ENCODE results near the gene TBL1X. TPM values are rescaled to one million over a fixed set of nuclear protein-coding genes. Genes with fewer than 3 reads are reported as not detected.

Gene TBL1X
- total RNA-seq, 1 donor from 2014 or later: 6.3 TPM

- Histone ChIP-seq H3K9me3 (ENCODE audit: control insufficient read depth in 3 of 3, low read length in 3 of 3) (peaks cover 0 to 3% (median 0%) of the 10 kb centered on the region in 3 donors), H3K27me3 (ENCODE audit: control insufficient read depth in 3 of 3, insufficient read depth in 3 of 3, low read length in 3 of 3) (peaks cover 0 to 2% (median 0%) of the 10 kb centered on the region in 3 donors), H3K36me3 (ENCODE audit: control insufficient read depth in 3 of 3, insufficient read depth in 3 of 3, low read length in 3 of 3) (no peaks in the 10 kb centered on the region), H3K9ac (ENCODE audit: low read depth in 1 of 3, low read length in 3 of 3) (no peak overlapping the region), H3K4me1 (ENCODE audit: control insufficient read depth in 3 of 3, insufficient read depth in 3 of 3, low read length in 3 of 3) (no peaks in the 10 kb centered on the region), H3K4me3 (ENCODE audit: low read length in 3 of 3) (no peak overlapping the region), H3K27ac (ENCODE audit: low read depth, low read length) (no peak overlapping the region)
These were observed 308.1 kb downstream of the TBL1X start for GRCh38 chrX:9772943-9773342.

GRCh38 chrX:9775930-9776329 is 311.1 kb downstream of the TBL1X start:
- no peak overlapping the region for H3K4me3 ChIP-seq (ENCODE audit: low read length in 3 of 3)
- no peak overlapping the region for H3K27ac ChIP-seq (ENCODE audit: low read depth, low read length)
- peaks cover 0 to 3% (median 0%) of the 10 kb centered on the region in 3 donors for H3K9me3 ChIP-seq (ENCODE audit: control insufficient read depth in 3 of 3, low read length in 3 of 3)
- H3K36me3 ChIP-seq (ENCODE audit: control insufficient read depth in 3 of 3, insufficient read depth in 3 of 3, low read length in 3 of 3): no peaks in the 10 kb centered on the region
- no peaks in the 10 kb centered on the region for H3K4me1 ChIP-seq (ENCODE audit: control insufficient read depth in 3 of 3, insufficient read depth in 3 of 3, low read length in 3 of 3)
- H3K27me3 ChIP-seq (ENCODE audit: control insufficient read depth in 3 of 3, insufficient read depth in 3 of 3, low read length in 3 of 3): peaks cover 0 to 2% (median 0%) of the 10 kb centered on the region in 3 donors
- no peak overlapping the region for H3K9ac ChIP-seq (ENCODE audit: low read depth in 1 of 3, low read length in 3 of 3)

- Histone ChIP-seq H3K27ac (ENCODE audit: low read depth, low read length) (no peak overlapping the region), H3K4me3 (ENCODE audit: low read length in 3 of 3) (no peak overlapping the region), H3K4me1 (ENCODE audit: control insufficient read depth in 3 of 3, insufficient read depth in 3 of 3, low read length in 3 of 3) (peaks cover 0 to under 1% (median 0%) of the 10 kb centered on the region in 3 donors), H3K9ac (ENCODE audit: low read depth in 1 of 3, low read length in 3 of 3) (no peak overlapping the region), H3K27me3 (ENCODE audit: control insufficient read depth in 3 of 3, insufficient read depth in 3 of 3, low read length in 3 of 3) (peaks cover 0 to 2% (median 0%) of the 10 kb centered on the region in 3 donors), H3K9me3 (ENCODE audit: control insufficient read depth in 3 of 3, low read length in 3 of 3) (no peaks in the 10 kb centered on the region), H3K36me3 (ENCODE audit: control insufficient read depth in 3 of 3, insufficient read depth in 3 of 3, low read length in 3 of 3) (no peaks in the 10 kb centered on the region)
These were observed 317.1 kb downstream of the TBL1X start for GRCh38 chrX:9781941-9782340.

- Histone ChIP-seq H3K4me1 (ENCODE audit: control insufficient read depth in 3 of 3, insufficient read depth in 3 of 3, low read length in 3 of 3) (peaks cover 0 to 3% (median 0%) of the 10 kb centered on the region in 3 donors), H3K36me3 (ENCODE audit: control insufficient read depth in 3 of 3, insufficient read depth in 3 of 3, low read length in 3 of 3) (no peaks in the 10 kb centered on the region), H3K27ac (ENCODE audit: low read depth, low read length) (no peak overlapping the region), H3K4me3 (ENCODE audit: low read length in 3 of 3) (no peak overlapping the region), H3K9ac (ENCODE audit: low read depth in 1 of 3, low read length in 3 of 3) (no peak overlapping the region), H3K27me3 (ENCODE audit: control insufficient read depth in 3 of 3, insufficient read depth in 3 of 3, low read length in 3 of 3) (peaks cover 0 to 13% (median 6%) of the 10 kb centered on the region in 3 donors), H3K9me3 (ENCODE audit: control insufficient read depth in 3 of 3, low read length in 3 of 3) (no peaks in the 10 kb centered on the region)
These were observed 319.5 kb downstream of the TBL1X start for GRCh38 chrX:9784332-9784731.

GRCh38 chrX:9785254-9785943 is 320.5 kb downstream of the TBL1X start:
- Histone ChIP-seq H3K36me3 (ENCODE audit: control insufficient read depth in 3 of 3, insufficient read depth in 3 of 3, low read length in 3 of 3) (no peaks in the 10 kb centered on the region), H3K4me1 (ENCODE audit: control insufficient read depth in 3 of 3, insufficient read depth in 3 of 3, low read length in 3 of 3) (peaks cover 0 to 3% (median 0%) of the 10 kb centered on the region in 3 donors), H3K9ac (ENCODE audit: low read depth in 1 of 3, low read length in 3 of 3) (no peak overlapping the region), H3K27me3 (ENCODE audit: control insufficient read depth in 3 of 3, insufficient read depth in 3 of 3, low read length in 3 of 3) (peaks cover 0 to 13% (median 6%) of the 10 kb centered on the region in 3 donors), H3K4me3 (ENCODE audit: low read length in 3 of 3) (no peak overlapping the region), H3K27ac (ENCODE audit: low read depth, low read length) (no peak overlapping the region), H3K9me3 (ENCODE audit: control insufficient read depth in 3 of 3, low read length in 3 of 3) (no peaks in the 10 kb centered on the region)

GRCh38 chrX:9785944-9786797 is 321.3 kb downstream of the TBL1X start, which contains the start of gene SHROOM2:
Gene SHROOM2 (plus strand): TSS chrX:9786429. CDS start chrX:9786546, 117 bp downstream.
- H3K4me3 ChIP-seq (ENCODE audit: low read length in 3 of 3): peak within 1 kb of the TSS in 1 of 3 donors; percentile 65
- H3K27me3 ChIP-seq (ENCODE audit: control insufficient read depth in 3 of 3, insufficient read depth in 3 of 3, low read length in 3 of 3): peaks cover 0 to 13% (median 6%) of the 10 kb centered on the region in 3 donors
- H3K9ac ChIP-seq (ENCODE audit: low read depth in 1 of 3, low read length in 3 of 3): peak within 1 kb of the TSS in 1 of 3 donors; percentile 33
- H3K4me1 ChIP-seq (ENCODE audit: control insufficient read depth in 3 of 3, insufficient read depth in 3 of 3, low read length in 3 of 3): peaks cover 0 to 3% (median 0%) of the 10 kb centered on the region in 3 donors
- H3K36me3 ChIP-seq (ENCODE audit: control insufficient read depth in 3 of 3, insufficient read depth in 3 of 3, low read length in 3 of 3): no peaks in the 10 kb centered on the region
- H3K9me3 ChIP-seq (ENCODE audit: control insufficient read depth in 3 of 3, low read length in 3 of 3): no peaks in the 10 kb centered on the region
- no peak within 1 kb of the TSS for H3K27ac ChIP-seq (ENCODE audit: low read depth, low read length)

GRCh38 chrX:9786798-9787635 is 322.2 kb downstream of the TBL1X start:
- H3K9ac ChIP-seq (ENCODE audit: low read depth in 1 of 3, low read length in 3 of 3): peak overlapping the region in 1 of 3 donors; percentile 33

GRCh38 chrX:9788911-9789310 is 324.1 kb downstream of the TBL1X start:
- Histone ChIP-seq H3K36me3 (ENCODE audit: control insufficient read depth in 3 of 3, insufficient read depth in 3 of 3, low read length in 3 of 3) (no peaks in the 10 kb centered on the region), H3K4me1 (ENCODE audit: control insufficient read depth in 3 of 3, insufficient read depth in 3 of 3, low read length in 3 of 3) (peaks cover 0 to 3% (median 0%) of the 10 kb centered on the region in 3 donors), H3K27ac (ENCODE audit: low read depth, low read length) (no peak overlapping the region), H3K9ac (ENCODE audit: low read depth in 1 of 3, low read length in 3 of 3) (no peak overlapping the region), H3K27me3 (ENCODE audit: control insufficient read depth in 3 of 3, insufficient read depth in 3 of 3, low read length in 3 of 3) (peaks cover 0 to 13% (median 6%) of the 10 kb centered on the region in 3 donors), H3K4me3 (ENCODE audit: low read length in 3 of 3) (no peak overlapping the region), H3K9me3 (ENCODE audit: control insufficient read depth in 3 of 3, low read length in 3 of 3) (no peaks in the 10 kb centered on the region)

More at GRCh38 chrX:9786798-9787635, 322.2 kb downstream of the TBL1X start:
- no peaks in the 10 kb centered on the region for H3K36me3 ChIP-seq (ENCODE audit: control insufficient read depth in 3 of 3, insufficient read depth in 3 of 3, low read length in 3 of 3)
- no peaks in the 10 kb centered on the region for H3K9me3 ChIP-seq (ENCODE audit: control insufficient read depth in 3 of 3, low read length in 3 of 3)
- peak overlapping the region in 1 of 3 donors; percentile 65 for H3K4me3 ChIP-seq (ENCODE audit: low read length in 3 of 3)
- H3K27me3 ChIP-seq (ENCODE audit: control insufficient read depth in 3 of 3, insufficient read depth in 3 of 3, low read length in 3 of 3): peaks cover 0 to 13% (median 6%) of the 10 kb centered on the region in 3 donors
- H3K27ac ChIP-seq (ENCODE audit: low read depth, low read length): no peak overlapping the region
- peaks cover 0 to 3% (median 0%) of the 10 kb centered on the region in 3 donors for H3K4me1 ChIP-seq (ENCODE audit: control insufficient read depth in 3 of 3, insufficient read depth in 3 of 3, low read length in 3 of 3)

GRCh38 chrX:9789555-9789954 is 324.7 kb downstream of the TBL1X start:
- Histone ChIP-seq H3K27ac (ENCODE audit: low read depth, low read length) (no peak overlapping the region), H3K9ac (ENCODE audit: low read depth in 1 of 3, low read length in 3 of 3) (no peak overlapping the region), H3K4me3 (ENCODE audit: low read length in 3 of 3) (no peak overlapping the region), H3K4me1 (ENCODE audit: control insufficient read depth in 3 of 3, insufficient read depth in 3 of 3, low read length in 3 of 3) (peaks cover 0 to 3% (median 0%) of the 10 kb centered on the region in 3 donors), H3K9me3 (ENCODE audit: control insufficient read depth in 3 of 3, low read length in 3 of 3) (no peaks in the 10 kb centered on the region), H3K36me3 (ENCODE audit: control insufficient read depth in 3 of 3, insufficient read depth in 3 of 3, low read length in 3 of 3) (no peaks in the 10 kb centered on the region), H3K27me3 (ENCODE audit: control insufficient read depth in 3 of 3, insufficient read depth in 3 of 3, low read length in 3 of 3) (peaks cover 0 to 13% (median 6%) of the 10 kb centered on the region in 3 donors)
